ENCODE results near the gene ZNF462.
A peak's percentile ranks its signal among the peaks of the same experiment; 100 is the strongest.
"Not testable (repeated sequence)": the region's sequence is repeated elsewhere in the genome, so short reads cannot be mapped to it uniquely, and the experiment has no call there.

Gene ZNF462

DNA sequence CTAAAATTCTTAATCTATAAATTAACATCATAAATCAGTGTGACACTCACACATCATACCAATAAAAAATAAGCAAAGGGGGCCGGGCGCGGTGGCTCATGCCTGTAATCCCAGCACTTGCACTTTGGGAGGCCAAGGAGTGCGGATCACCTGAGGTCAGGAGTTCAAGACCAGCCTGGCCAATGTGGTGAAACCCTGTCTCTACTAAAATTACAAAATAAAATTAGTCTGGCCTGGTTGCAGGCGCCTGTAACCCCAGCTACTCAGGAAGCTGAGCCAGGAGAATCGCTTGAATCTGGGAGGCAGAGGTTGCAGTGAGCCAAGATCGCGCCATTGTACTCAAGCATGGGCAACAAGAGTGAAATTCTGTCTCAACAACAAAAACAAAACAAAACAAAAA is 11.3 kb upstream of the ZNF462 start:
- CTCF ChIA-PET; H3K9me3 ChIP-seq (ENCODE audit: control extremely low read depth in 1 of 5, control insufficient read depth in 4 of 5, insufficient read depth in 2 of 5, low read depth in 1 of 5, low read length in 4 of 5); H3K4me1 ChIP-seq (ENCODE audit: control extremely low read depth in 1 of 4, control insufficient read depth in 4 of 4, insufficient read depth in 4 of 4, low read length in 3 of 4); H3K4me3 ChIP-seq (ENCODE audit: control insufficient read depth in 1 of 7, extremely low read depth in 1 of 7, insufficient read depth in 4 of 7, low read depth in 2 of 7, low read length in 6 of 7); H3K36me3 ChIP-seq (ENCODE audit: control insufficient read depth in 4 of 4, insufficient read depth in 4 of 4, low read length in 3 of 4); H3K27ac ChIP-seq (ENCODE audit: insufficient read depth in 1 of 2, low read depth in 1 of 2, low read length in 2 of 2, poor library complexity in 1 of 2, severe bottlenecking in 2 of 2); DNase-seq; POLR2A ChIA-PET: not testable (repeated sequence)
- H3K27me3 ChIP-seq (replicated peaks in 2 of 5; ENCODE audit: control insufficient read depth in 4 of 5, insufficient read depth in 5 of 5, low read length in 4 of 5): peaks cover 0 to 19% (median 5%) of the 10 kb centered on the region in 5 experiments
- WGBS (ENCODE audit: insufficient coverage): 98% methylated on average over 5 of the region's 8 CpGs

DNA sequence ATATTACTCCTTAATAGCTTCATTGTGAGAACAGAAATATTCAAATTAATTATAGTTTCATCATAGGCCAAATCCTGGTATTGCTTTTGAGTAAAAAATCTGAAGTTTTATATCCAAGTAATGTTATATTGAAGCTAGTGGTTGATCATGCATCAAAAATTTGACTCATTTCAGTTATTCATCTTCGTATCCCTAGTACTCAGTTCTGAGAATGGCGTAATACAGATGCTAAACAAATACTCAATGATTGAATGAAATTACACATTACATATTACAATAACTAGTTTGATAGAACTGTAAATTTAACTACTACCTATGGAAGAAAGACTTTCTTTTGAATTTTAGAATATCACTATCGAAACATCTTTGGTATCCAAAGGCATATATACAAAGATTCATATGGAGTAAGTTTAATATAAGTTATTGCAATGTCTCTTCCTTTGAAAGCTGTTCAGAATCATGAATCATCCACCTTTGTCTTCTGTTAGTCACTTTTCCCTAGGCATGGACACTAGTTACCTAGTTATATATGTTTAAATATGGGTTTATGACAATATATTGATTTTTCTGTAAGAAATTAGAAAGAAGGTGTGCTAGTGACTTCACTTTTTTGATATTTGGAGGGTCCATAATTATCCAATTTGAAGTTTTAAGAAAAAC is 5.0 kb upstream of the ZNF462 start:
- POLR2A ChIA-PET: no interaction called here
- WGBS (ENCODE audit: insufficient coverage): no CpG with 5 or more reads among the region's 3 CpGs

DNA sequence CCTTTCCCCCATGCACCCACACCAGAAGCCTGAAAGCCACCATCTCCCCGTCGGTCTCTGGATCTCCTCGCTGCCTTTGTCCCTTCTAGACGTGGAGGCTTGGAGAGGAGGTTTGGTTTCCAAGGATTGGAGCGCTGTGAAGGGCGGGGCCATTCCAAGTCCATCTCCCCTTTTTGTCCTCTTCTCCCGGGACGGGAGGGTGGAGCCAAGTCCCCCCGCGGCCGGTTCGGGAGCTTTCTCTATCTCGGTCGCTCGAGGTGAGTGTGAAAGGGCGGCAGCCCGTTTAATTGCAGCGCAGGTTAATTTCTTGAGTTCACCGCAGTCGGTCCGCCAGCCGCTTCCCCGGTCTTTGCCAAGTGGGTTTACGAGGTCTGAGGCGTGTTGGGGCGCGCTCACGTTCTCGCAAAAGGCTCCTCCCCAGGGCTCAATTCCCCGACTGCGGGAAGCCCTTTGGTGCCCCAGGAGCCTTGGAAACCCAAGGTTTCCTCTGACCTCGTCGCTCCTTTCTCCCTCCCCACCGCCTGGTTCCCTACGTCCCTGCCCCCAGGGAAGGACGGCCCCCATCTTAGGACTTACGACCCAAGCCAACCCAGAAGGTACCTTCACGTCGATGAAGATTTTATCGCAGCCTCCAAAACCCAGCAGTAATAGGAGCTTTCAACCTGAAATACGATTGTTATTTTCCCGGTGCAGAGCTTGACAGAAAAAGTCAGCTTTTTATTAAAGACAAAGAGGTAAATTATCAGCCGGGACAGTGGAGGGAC is 2.8 kb upstream of the ZNF462 start:
- under 1% methylated on average over 33 of the region's 43 CpGs for WGBS (ENCODE audit: insufficient coverage)
- H3K4me3 ChIP-seq (ENCODE audit: control insufficient read depth in 1 of 7, extremely low read depth in 1 of 7, insufficient read depth in 4 of 7, low read depth in 2 of 7, low read length in 6 of 7): peak overlapping the region; percentile 8 to 97 (median 77)
- H3K36me3 ChIP-seq (ENCODE audit: control insufficient read depth in 4 of 4, insufficient read depth in 4 of 4, low read length in 3 of 4): no peaks in the 10 kb centered on the region
- no peak overlapping the region for H3K27ac ChIP-seq (ENCODE audit: insufficient read depth in 1 of 2, low read depth in 1 of 2, low read length in 2 of 2, poor library complexity in 1 of 2, severe bottlenecking in 2 of 2)
- H3K27me3 ChIP-seq (replicated peaks in 2 of 5; ENCODE audit: control insufficient read depth in 4 of 5, insufficient read depth in 5 of 5, low read length in 4 of 5): peaks cover 21 to 51% (median 32%) of the 10 kb centered on the region in 5 experiments
- no peaks in the 10 kb centered on the region for H3K9me3 ChIP-seq (ENCODE audit: control extremely low read depth in 1 of 5, control insufficient read depth in 4 of 5, insufficient read depth in 2 of 5, low read depth in 1 of 5, low read length in 4 of 5)
- peaks cover 0 to 52% (median 37%) of the 10 kb centered on the region in 4 experiments for H3K4me1 ChIP-seq (ENCODE audit: control extremely low read depth in 1 of 4, control insufficient read depth in 4 of 4, insufficient read depth in 4 of 4, low read length in 3 of 4)
- POLR2A ChIA-PET: no interaction called here
- CTCF ChIA-PET: interaction anchor here (0.6 to 0.9 kb wide), 3 partner anchors 30 to 996 kb away, joined by 3 read pairs; no protein-coding TSS in a partner anchor
- DNase-seq: peak in 2 of 3 donors; percentile 54 to 64

More for the DNA sequence above, 5.0 kb upstream of the ZNF462 start:
- no peak for DNase-seq
- CTCF ChIA-PET: interaction anchor here (0.6 kb wide), 1 partner anchor 316 kb away, joined by 3 read pairs; no protein-coding TSS in a partner anchor
- H3K27me3 ChIP-seq (replicated peaks in 2 of 5; ENCODE audit: control insufficient read depth in 4 of 5, insufficient read depth in 5 of 5, low read length in 4 of 5): peaks cover 23 to 64% (median 35%) of the 10 kb centered on the region in 5 experiments
- no peak overlapping the region for H3K27ac ChIP-seq (ENCODE audit: insufficient read depth in 1 of 2, low read depth in 1 of 2, low read length in 2 of 2, poor library complexity in 1 of 2, severe bottlenecking in 2 of 2)
- H3K4me3 ChIP-seq (ENCODE audit: control insufficient read depth in 1 of 7, extremely low read depth in 1 of 7, insufficient read depth in 4 of 7, low read depth in 2 of 7, low read length in 6 of 7): no peak overlapping the region
- H3K36me3 ChIP-seq (ENCODE audit: control insufficient read depth in 4 of 4, insufficient read depth in 4 of 4, low read length in 3 of 4): no peaks in the 10 kb centered on the region
- no peaks in the 10 kb centered on the region for H3K9me3 ChIP-seq (ENCODE audit: control extremely low read depth in 1 of 5, control insufficient read depth in 4 of 5, insufficient read depth in 2 of 5, low read depth in 1 of 5, low read length in 4 of 5)
- H3K4me1 ChIP-seq (ENCODE audit: control extremely low read depth in 1 of 4, control insufficient read depth in 4 of 4, insufficient read depth in 4 of 4, low read length in 3 of 4): peaks cover 0 to 35% (median 32%) of the 10 kb centered on the region in 4 experiments

DNA sequence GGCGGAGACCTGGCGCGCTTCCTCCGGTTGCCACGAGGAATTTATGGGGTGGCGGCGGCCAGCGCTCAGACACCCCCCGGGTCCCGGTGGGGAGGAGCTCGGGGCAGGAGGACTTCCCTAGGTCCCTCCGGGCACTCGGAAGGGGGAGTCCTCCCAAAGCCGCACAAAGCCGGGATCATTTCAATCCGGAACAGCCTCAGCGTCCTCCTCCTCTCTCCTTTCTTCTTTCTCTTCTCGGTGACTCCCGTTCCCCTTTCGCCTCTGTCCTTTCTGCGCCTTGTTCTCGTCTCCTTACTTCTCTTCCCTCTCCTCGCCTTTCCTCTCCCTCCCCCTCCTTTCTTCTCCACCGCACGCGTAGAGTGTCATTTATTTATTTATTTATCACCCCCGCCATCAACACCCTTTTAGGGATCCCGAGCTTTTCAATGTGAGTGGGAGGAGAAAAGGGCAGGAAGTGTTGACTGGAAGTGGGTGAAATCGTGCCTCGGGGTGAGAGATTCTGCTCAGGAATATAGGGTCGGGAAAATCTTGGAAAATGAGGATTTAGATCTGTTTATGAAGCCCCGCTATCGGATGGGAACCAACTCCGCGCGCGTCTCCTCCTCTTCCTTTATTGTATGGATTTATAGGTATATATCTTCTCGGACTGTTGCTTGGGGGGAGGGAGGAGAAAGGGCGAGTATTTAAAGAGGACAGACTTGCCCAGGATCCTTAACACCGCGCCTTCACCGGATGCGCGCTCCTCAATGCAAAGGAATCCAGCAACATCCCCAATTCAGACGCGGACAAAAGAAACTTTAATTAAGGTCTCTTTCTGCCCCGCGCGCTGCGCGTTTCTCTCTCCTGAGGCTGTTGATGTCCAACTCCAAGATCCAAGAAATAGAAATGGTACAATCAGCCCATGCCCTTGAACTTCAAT is 2.0 kb upstream of the ZNF462 start:
- ChIA-PET POLR2A (no interaction called here), CTCF (interaction anchor here (0.9 to 1.5 kb wide), 2 partner anchors 247 to 958 kb away, joined by 3 read pairs; no protein-coding TSS in a partner anchor)
- H3K4me3 ChIP-seq (ENCODE audit: control insufficient read depth in 1 of 7, extremely low read depth in 1 of 7, insufficient read depth in 4 of 7, low read depth in 2 of 7, low read length in 6 of 7): peak overlapping the region in 6 of 7 experiments; percentile 9 to 97 (median 82)
- no peak overlapping the region for H3K27ac ChIP-seq (ENCODE audit: insufficient read depth in 1 of 2, low read depth in 1 of 2, low read length in 2 of 2, poor library complexity in 1 of 2, severe bottlenecking in 2 of 2)
- H3K36me3 ChIP-seq (ENCODE audit: control insufficient read depth in 4 of 4, insufficient read depth in 4 of 4, low read length in 3 of 4): no peaks in the 10 kb centered on the region
- H3K9me3 ChIP-seq (ENCODE audit: control extremely low read depth in 1 of 5, control insufficient read depth in 4 of 5, insufficient read depth in 2 of 5, low read depth in 1 of 5, low read length in 4 of 5): no peaks in the 10 kb centered on the region
- peak in 2 of 3 donors; percentile 26 to 47 for DNase-seq
- under 1% methylated on average over 40 of the region's 51 CpGs for WGBS (ENCODE audit: insufficient coverage)
- H3K27me3 ChIP-seq (replicated peaks in 2 of 5; ENCODE audit: control insufficient read depth in 4 of 5, insufficient read depth in 5 of 5, low read length in 4 of 5): peaks cover 21 to 50% (median 30%) of the 10 kb centered on the region in 5 experiments
- peaks cover 0 to 52% (median 37%) of the 10 kb centered on the region in 4 experiments for H3K4me1 ChIP-seq (ENCODE audit: control extremely low read depth in 1 of 4, control insufficient read depth in 4 of 4, insufficient read depth in 4 of 4, low read length in 3 of 4)

DNA sequence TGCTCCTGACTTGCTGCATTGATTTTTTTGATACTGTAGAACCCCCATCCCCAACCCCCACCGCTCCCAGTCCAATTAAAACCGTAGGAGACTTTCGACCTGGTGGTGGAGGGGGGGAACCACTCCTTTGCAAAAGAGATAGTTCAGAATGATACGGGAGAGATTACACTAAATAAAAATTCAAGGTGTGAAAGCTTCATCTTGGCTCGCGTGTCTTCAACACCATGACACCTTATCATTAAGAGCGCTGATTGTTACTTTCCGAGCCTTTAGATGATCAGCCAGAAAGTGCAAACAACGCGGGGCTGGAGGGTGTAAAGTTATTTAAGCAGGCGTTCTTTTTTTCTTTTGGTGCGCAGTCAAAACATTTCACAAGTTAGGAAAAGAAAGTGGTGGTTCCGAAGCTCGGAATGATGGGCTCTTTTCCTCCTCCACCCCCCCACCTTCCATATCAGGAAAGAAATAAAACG is 1.3 kb upstream of the ZNF462 start:
- WGBS (ENCODE audit: insufficient coverage): 0% methylated on average over 5 of the region's 15 CpGs
- peaks cover 21 to 50% (median 30%) of the 10 kb centered on the region in 5 experiments for H3K27me3 ChIP-seq (replicated peaks in 2 of 5; ENCODE audit: control insufficient read depth in 4 of 5, insufficient read depth in 5 of 5, low read length in 4 of 5)
- H3K27ac ChIP-seq (ENCODE audit: insufficient read depth in 1 of 2, low read depth in 1 of 2, low read length in 2 of 2, poor library complexity in 1 of 2, severe bottlenecking in 2 of 2): no peak overlapping the region
- CTCF ChIA-PET: interaction anchor here (1.5 kb wide), 1 partner anchor 958 kb away, joined by 3 read pairs; no protein-coding TSS in a partner anchor
- peaks cover 0 to 52% (median 37%) of the 10 kb centered on the region in 4 experiments for H3K4me1 ChIP-seq (ENCODE audit: control extremely low read depth in 1 of 4, control insufficient read depth in 4 of 4, insufficient read depth in 4 of 4, low read length in 3 of 4)
- no peaks in the 10 kb centered on the region for H3K9me3 ChIP-seq (ENCODE audit: control extremely low read depth in 1 of 5, control insufficient read depth in 4 of 5, insufficient read depth in 2 of 5, low read depth in 1 of 5, low read length in 4 of 5)
- H3K4me3 ChIP-seq (ENCODE audit: control insufficient read depth in 1 of 7, extremely low read depth in 1 of 7, insufficient read depth in 4 of 7, low read depth in 2 of 7, low read length in 6 of 7): peak overlapping the region in 6 of 7 experiments; percentile 77 to 97 (median 86)
- peak in 2 of 3 donors; percentile 26 to 52 for DNase-seq
- no peaks in the 10 kb centered on the region for H3K36me3 ChIP-seq (ENCODE audit: control insufficient read depth in 4 of 4, insufficient read depth in 4 of 4, low read length in 3 of 4)
- POLR2A ChIA-PET: no interaction called here

DNA sequence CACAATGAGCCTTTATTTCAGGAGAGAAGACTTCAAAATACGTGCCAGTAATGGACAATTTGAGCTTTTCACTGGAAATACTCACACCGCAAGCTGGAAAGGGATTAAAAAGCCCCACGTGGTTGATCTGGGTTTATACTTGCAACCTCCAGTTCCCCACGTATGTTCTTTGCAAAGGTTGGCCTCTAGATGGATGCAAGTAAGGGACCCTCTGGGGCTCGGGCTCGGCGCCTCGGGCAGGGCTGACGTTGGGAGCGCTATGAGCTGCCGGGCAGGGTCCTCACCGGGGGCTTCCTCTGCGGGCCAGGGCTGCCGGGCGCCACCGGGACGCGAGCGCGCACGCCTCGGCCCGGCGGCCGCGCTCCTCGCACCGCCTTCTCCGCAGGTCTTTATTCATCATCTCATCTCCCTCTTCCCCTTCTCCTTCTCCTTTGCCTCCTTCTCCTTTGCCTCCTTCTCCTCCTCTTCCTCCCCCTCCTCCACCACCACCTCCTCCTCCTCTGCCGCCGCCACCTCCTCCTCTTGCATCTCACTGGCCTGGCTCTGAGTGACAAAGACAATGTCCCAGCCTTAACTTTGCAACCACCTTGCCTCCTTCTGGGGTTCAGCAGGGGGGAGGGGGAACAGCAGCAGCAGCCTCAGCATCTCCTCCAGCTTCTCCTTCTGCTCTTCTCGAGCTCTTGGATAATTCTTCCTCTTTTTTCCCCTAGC is 701 bp upstream of the ZNF462 start:
- CTCF ChIA-PET: interaction anchor here (0.9 to 1.5 kb wide), 2 partner anchors 20 to 959 kb away, joined by 3 read pairs; no protein-coding TSS in a partner anchor

More for the DNA sequence above, 701 bp upstream of the ZNF462 start:
- DNase-seq: peak; percentile 37 to 66 (median 55)
- Histone ChIP-seq H3K36me3 (ENCODE audit: control insufficient read depth in 4 of 4, insufficient read depth in 4 of 4, low read length in 3 of 4) (no peaks in the 10 kb centered on the region), H3K27me3 (replicated peaks in 2 of 5; ENCODE audit: control insufficient read depth in 4 of 5, insufficient read depth in 5 of 5, low read length in 4 of 5) (peaks cover 18 to 47% (median 28%) of the 10 kb centered on the region in 5 experiments), H3K4me1 (ENCODE audit: control extremely low read depth in 1 of 4, control insufficient read depth in 4 of 4, insufficient read depth in 4 of 4, low read length in 3 of 4) (peaks cover 0 to 52% (median 37%) of the 10 kb centered on the region in 4 experiments), H3K4me3 (ENCODE audit: control insufficient read depth in 1 of 7, extremely low read depth in 1 of 7, insufficient read depth in 4 of 7, low read depth in 2 of 7, low read length in 6 of 7) (peak overlapping the region; percentile 37 to 97 (median 85)), H3K9me3 (ENCODE audit: control extremely low read depth in 1 of 5, control insufficient read depth in 4 of 5, insufficient read depth in 2 of 5, low read depth in 1 of 5, low read length in 4 of 5) (no peaks in the 10 kb centered on the region), H3K27ac (ENCODE audit: insufficient read depth in 1 of 2, low read depth in 1 of 2, low read length in 2 of 2, poor library complexity in 1 of 2, severe bottlenecking in 2 of 2) (no peak overlapping the region)
- POLR2A ChIA-PET: no interaction called here
- WGBS (ENCODE audit: insufficient coverage): 0% methylated on average over 30 of the region's 32 CpGs

Measured in common myeloid progenitor, CD34-positive (primary cell).